Fibroblast of the aortic adventitia (primary cell): ENCODE data around the gene PUDP. TPM values are rescaled to one million over a fixed set of nuclear protein-coding genes. Genes with fewer than 3 reads are reported as not detected.

Experiments
- DNase-seq: peaks from one replicate; pipeline ENCODE4 v3.0.0-alpha.2; 2010; ENCODE audit warnings: low read depth
- H3K4me3 ChIP-seq: 2 replicates; pipeline ENCODE4 v1.5.1; 2011; ENCODE audit warnings: low read depth, mild to moderate bottlenecking, control low read depth, low read length, moderate library complexity
- CTCF ChIP-seq: IDR thresholded peaks from 2 replicates; pipeline ENCODE4 v1.5.1; 2011; ENCODE audit warnings: mild to moderate bottlenecking, low read length, control low read depth, inconsistent platforms; ENCODE audit not compliant: insufficient read depth
- total RNA-seq: library from RNA; depleted of rRNA; stranded (reverse); fragments of >200 nt; gene quantifications from 2 replicates; pipeline ENCODE4 v1.2.3, GENCODE V29; 2012; ENCODE audit warnings: low replicate concordance

The PUDP gene
- total RNA-seq, 1 donor: 12.4 TPM

GRCh38 chrX:7149411-7149810 lies 1.5 kb upstream of the PUDP start:
- no peak for TF ChIP-seq CTCF
- no peak overlapping the region for H3K4me3 ChIP-seq
- DNase-seq: no peak

GRCh38 chrX:7147413-7147977 lies 458 bp downstream of the PUDP start, which contains the start of gene STS:
TSS of gene STS (plus strand) at chrX:7147712. CDS start at chrX:7253200, 105,488 bp downstream.
- H3K4me3 ChIP-seq: peak within 1 kb of the TSS; percentile 98
- TF ChIP-seq CTCF: no peak
- DNase-seq: peak; percentile 35

GRCh38 chrX:7146703-7147412 lies 1.1 kb downstream of the PUDP start:
- peak overlapping the region; percentile 98 for H3K4me3 ChIP-seq
- no peak for TF ChIP-seq CTCF
- DNase-seq: peak; percentile 44

- no peak for TF ChIP-seq CTCF
- H3K4me3 ChIP-seq: no peak overlapping the region
- no peak for DNase-seq
Observed at GRCh38 chrX:7146020-7146702, 1.8 kb downstream of the PUDP start.

- no peak for TF ChIP-seq CTCF
- no peak for DNase-seq
- no peak overlapping the region for H3K4me3 ChIP-seq
Observed at GRCh38 chrX:7145454-7145853, 2.5 kb downstream of the PUDP start.

GRCh38 chrX:7143941-7144525 lies 3.9 kb downstream of the PUDP start:
- H3K4me3 ChIP-seq: no peak overlapping the region
- TF ChIP-seq CTCF: no peak
- no peak for DNase-seq
